ENCODE measurements around the gene COPS6.

GRCh38 chr7:100107890-100108289, 19.1 kb downstream of the COPS6 start:
- TF ChIP-seq POLR2AphosphoS5 (IDR thresholded peaks at IDR 0.05; ENCODE audit: low read depth, low read length) (no peak), SIN3A (IDR thresholded peaks at IDR 0.05; ENCODE audit: borderline replicate concordance, insufficient read depth, low read length) (no peak), TAF1 (IDR thresholded peaks at IDR 0.05; ENCODE audit: borderline replicate concordance, insufficient read depth, low read length) (no peak)

Data from PFSK-1 (cell line).